ENCODE measurements around the gene SYNGR2. TPM values are rescaled to one million over a fixed set of nuclear protein-coding genes. Genes with fewer than 3 reads are reported as not detected.
A peak's percentile ranks its signal among the peaks of the same experiment; 100 is the strongest.

SYNGR2 gene
- total and polyA plus RNA-seq, 2 donors (not counting 3 experiments of a cell fraction or from before 2014, with no cell fraction given) = 65.9 to 281 TPM

GRCh38 chr17:78205124-78205775, 36.9 kb downstream of the SYNGR2 start:
- H3K9me1 ChIP-seq (replicated peaks; ENCODE audit: control insufficient read depth, extremely low read depth, insufficient read depth, low read length) = no peaks in the 10 kb centered on the region
- no peak overlapping the region for H3K9ac ChIP-seq (replicated peaks; ENCODE audit: extremely low read depth, insufficient read depth, low read length)
- H3K27me3 ChIP-seq (ENCODE audit: control insufficient read depth in 2 of 2, insufficient read depth in 2 of 2, low read length in 2 of 2) = no peaks in the 10 kb centered on the region
- dilution Hi-C loops (cut with MboI; ENCODE audit: extremely low pct_ligation_motif_present, low sequenced_read_pairs) (no loop called here), intact Hi-C loops (cut with micrococcal nuclease) (no loop called here)
- no peaks in the 10 kb centered on the region for H3K9me3 ChIP-seq (replicated peaks; ENCODE audit: control insufficient read depth, insufficient read depth, low read length)
- no peak overlapping the region for H2AFZ ChIP-seq (ENCODE audit: low read depth, low read length)
- no TSS peak for BruUV-seq (replicated peaks)
- no peak for DNase-seq (ENCODE audit: low read depth, low spot score)
- TF ChIP-seq POLR2A (IDR thresholded peaks at IDR 0.05; ENCODE audit: low read depth, low read length) = no peak
- no peak for TF ChIP-seq MYC (IDR thresholded peaks at IDR 0.05; ENCODE audit: low read depth, low read length)
- TF ChIP-seq JUN (IDR thresholded peaks at IDR 0.05; ENCODE audit: borderline replicate concordance, insufficient read depth, insufficient read length, low read depth) = no peak
- TF ChIP-seq POLR2AphosphoS5 (IDR thresholded peaks at IDR 0.05; ENCODE audit: insufficient read depth, low read depth, low read length) = no peak
- TF ChIP-seq GATA2 (IDR thresholded peaks at IDR 0.05; ENCODE audit: insufficient read depth, insufficient read length, low read depth, low read length) = no peak
- ChIA-PET CTCF (no interaction called here), POLR2A (no interaction called here)
- no peak overlapping the region for H3K27ac ChIP-seq (ENCODE audit: insufficient read depth, low read depth, low read length)
- H4K20me1 ChIP-seq (replicated peaks; ENCODE audit: control insufficient read depth, extremely low read depth, insufficient read depth, low read length) = no peaks in the 10 kb centered on the region
- no peak overlapping the region for H3K4me2 ChIP-seq (ENCODE audit: insufficient read depth, low read length)
- H3K36me3 ChIP-seq (ENCODE audit: control insufficient read depth in 2 of 2, extremely low read depth in 1 of 2, insufficient read depth in 2 of 2, low read length in 2 of 2) = peaks cover 0 to 12% of the 10 kb centered on the region in 2 experiments
- H3K4me3 ChIP-seq (replicated peaks in 1 of 3; ENCODE audit: insufficient read depth in 1 of 3, low read depth in 1 of 3, low read length in 3 of 3) = no peak overlapping the region
- H3K4me1 ChIP-seq (ENCODE audit: control insufficient read depth, extremely low read depth, insufficient read depth, low read length) = no peaks in the 10 kb centered on the region
- no peaks in the 10 kb centered on the region for H3K79me2 ChIP-seq (ENCODE audit: control insufficient read depth, insufficient read depth, low read length)
- no peak for FAIRE-seq

- no peak for DNase-seq (ENCODE audit: low read depth, low spot score)
- intact Hi-C loops (cut with micrococcal nuclease) (no loop called here), dilution Hi-C loops (cut with MboI; ENCODE audit: extremely low pct_ligation_motif_present, low sequenced_read_pairs) (no loop called here)
- H3K27me3 ChIP-seq (ENCODE audit: control insufficient read depth in 2 of 2, insufficient read depth in 2 of 2, low read length in 2 of 2) = no peaks in the 10 kb centered on the region
- H3K27ac ChIP-seq (ENCODE audit: insufficient read depth, low read depth, low read length) = no peak overlapping the region
- TF ChIP-seq POLR2A (IDR thresholded peaks at IDR 0.05; ENCODE audit: low read depth, low read length) (no peak), EZH2 (IDR thresholded peaks at IDR 0.05; ENCODE audit: borderline replicate concordance, low read depth, low read length, severe bottlenecking) (no peak), CTCF (IDR thresholded peaks at IDR 0.05; ENCODE audit: extremely low read depth in 1 of 2, insufficient read depth in 1 of 2, low read depth in 1 of 2, low read length in 2 of 2) (no peak), MYC (IDR thresholded peaks at IDR 0.05; ENCODE audit: low read depth, low read length) (no peak), MAX (IDR thresholded peaks at IDR 0.05; ENCODE audit: insufficient read depth, insufficient read length) (no peak), POLR2AphosphoS5 (IDR thresholded peaks at IDR 0.05; ENCODE audit: insufficient read depth, low read depth, low read length) (no peak), JUN (IDR thresholded peaks at IDR 0.05; ENCODE audit: borderline replicate concordance, insufficient read depth, insufficient read length, low read depth) (no peak), GATA2 (IDR thresholded peaks at IDR 0.05; ENCODE audit: insufficient read depth, insufficient read length, low read depth, low read length) (no peak), FOS (IDR thresholded peaks at IDR 0.05; ENCODE audit: borderline replicate concordance, insufficient read depth, low read length) (no peak)
- no TSS peak for BruUV-seq (replicated peaks)
- peak; percentile 28 for FAIRE-seq
- H3K9me3 ChIP-seq (replicated peaks; ENCODE audit: control insufficient read depth, insufficient read depth, low read length) = no peaks in the 10 kb centered on the region
- no peaks in the 10 kb centered on the region for H3K9me1 ChIP-seq (replicated peaks; ENCODE audit: control insufficient read depth, extremely low read depth, insufficient read depth, low read length)
- H3K4me2 ChIP-seq (ENCODE audit: insufficient read depth, low read length) = no peak overlapping the region
- no peaks in the 10 kb centered on the region for H3K4me1 ChIP-seq (ENCODE audit: control insufficient read depth, extremely low read depth, insufficient read depth, low read length)
- no peak overlapping the region for H3K9ac ChIP-seq (replicated peaks; ENCODE audit: extremely low read depth, insufficient read depth, low read length)
- ChIA-PET CTCF (interaction anchor here (0.7 to 1.5 kb wide), 4 partner anchors 9 to 45 kb away, joined by 4 to 6 read pairs (median 5); no protein-coding TSS in a partner anchor), POLR2A (no interaction called here)
- H3K4me3 ChIP-seq (replicated peaks in 1 of 3; ENCODE audit: insufficient read depth in 1 of 3, low read depth in 1 of 3, low read length in 3 of 3) = no peak overlapping the region
- no peaks in the 10 kb centered on the region for H4K20me1 ChIP-seq (replicated peaks; ENCODE audit: control insufficient read depth, extremely low read depth, insufficient read depth, low read length)
- H3K79me2 ChIP-seq (ENCODE audit: control insufficient read depth, insufficient read depth, low read length) = no peaks in the 10 kb centered on the region
- H2AFZ ChIP-seq (ENCODE audit: low read depth, low read length) = no peak overlapping the region
- peaks cover 0 to 12% of the 10 kb centered on the region in 2 experiments for H3K36me3 ChIP-seq (ENCODE audit: control insufficient read depth in 2 of 2, extremely low read depth in 1 of 2, insufficient read depth in 2 of 2, low read length in 2 of 2)
Measured at GRCh38 chr17:78206298-78206697, 37.9 kb downstream of the SYNGR2 start.

Data from endothelial cell of umbilical vein (primary cell).